ENCODE results near the gene CNTROB. TPM values are rescaled to one million over a fixed set of nuclear protein-coding genes. Genes with fewer than 3 reads are reported as not detected.

CNTROB gene
- total RNA-seq, 4 donors from 2014 or later = 22.4 to 38.0 (median 28.0) TPM

GRCh38 chr17:7982666-7983065 is 50.7 kb downstream of the CNTROB start:
- WGBS, 2 donors = 79 to 83% methylated on average over 6 of the region's 6 CpGs
- no peak overlapping the region for H3K27ac ChIP-seq
- DNase-seq (ENCODE audit: low spot score in 2 of 2) = no peak
- no peaks in the 10 kb centered on the region for H3K4me1 ChIP-seq
- TF ChIP-seq POLR2A (IDR thresholded peaks at IDR 0.05) (no peak), EP300 (IDR thresholded peaks at IDR 0.05) (no peak), CTCF (IDR thresholded peaks at IDR 0.05) (no peak)
- peaks cover 0 to 52% of the 10 kb centered on the region in 2 donors for H3K27me3 ChIP-seq
- no peaks in the 10 kb centered on the region for H3K9me3 ChIP-seq
- no peak overlapping the region for H3K4me3 ChIP-seq
- H3K36me3 ChIP-seq = no peaks in the 10 kb centered on the region

GRCh38 chr17:7984904-7985303 is 52.9 kb downstream of the CNTROB start:
- H3K27me3 ChIP-seq = peaks cover 0 to 51% of the 10 kb centered on the region in 2 donors
- no peak overlapping the region for H3K27ac ChIP-seq
- H3K9me3 ChIP-seq = no peaks in the 10 kb centered on the region
- no peak overlapping the region for H3K4me3 ChIP-seq
- whole genome bisulfite sequencing, 2 donors = 88 to 89% methylated on average over 8 to 9 of the region's 9 CpGs
- DNase-seq (ENCODE audit: low spot score in 2 of 2) = no peak
- TF ChIP-seq POLR2A (IDR thresholded peaks at IDR 0.05) (no peak), EP300 (IDR thresholded peaks at IDR 0.05) (no peak), CTCF (IDR thresholded peaks at IDR 0.05) (no peak)
- no peaks in the 10 kb centered on the region for H3K36me3 ChIP-seq
- H3K4me1 ChIP-seq = peaks cover 0 to 11% (median 4%) of the 10 kb centered on the region in 4 donors

GRCh38 chr17:7987112-7987893 is 55.3 kb downstream of the CNTROB start:
- no peak for DNase-seq (ENCODE audit: low spot score in 2 of 2)
- H3K27ac ChIP-seq = no peak overlapping the region
- whole genome bisulfite sequencing, 2 donors = 63 to 65% methylated on average over 12 of the region's 12 CpGs

GRCh38 chr17:7988750-7989178 is 56.8 kb downstream of the CNTROB start:
- DNase-seq (ENCODE audit: low spot score in 2 of 2) = peak in 1 of 2 donors; percentile 94
- H3K4me3 ChIP-seq = no peak overlapping the region
- peaks cover 0 to 36% of the 10 kb centered on the region in 2 donors for H3K27me3 ChIP-seq
- 18 to 24% methylated on average over 5 of the region's 5 CpGs for WGBS, 2 donors
- no peak for TF ChIP-seq POLR2A (IDR thresholded peaks at IDR 0.05)
- peak; percentile 57 to 87 (median 83) for TF ChIP-seq CTCF (IDR thresholded peaks at IDR 0.05)
- no peaks in the 10 kb centered on the region for H3K36me3 ChIP-seq
- H3K27ac ChIP-seq = peak overlapping the region in 1 of 4 donors; percentile 56
- no peaks in the 10 kb centered on the region for H3K9me3 ChIP-seq
- H3K4me1 ChIP-seq = peaks cover 0 to 18% (median 5%) of the 10 kb centered on the region in 4 donors

More at GRCh38 chr17:7987112-7987893, 55.3 kb downstream of the CNTROB start:
- Histone ChIP-seq H3K4me3 (no peak overlapping the region), H3K4me1 (peaks cover 0 to 18% (median 5%) of the 10 kb centered on the region in 4 donors), H3K27me3 (peaks cover 0 to 37% of the 10 kb centered on the region in 2 donors), H3K36me3 (no peaks in the 10 kb centered on the region), H3K9me3 (no peaks in the 10 kb centered on the region)
- TF ChIP-seq EP300 (IDR thresholded peaks at IDR 0.05) = no peak
- TF ChIP-seq POLR2A (IDR thresholded peaks at IDR 0.05) = no peak
- no peak for TF ChIP-seq CTCF (IDR thresholded peaks at IDR 0.05)
